Adrenal gland (tissue), 12 donors: ENCODE measurements around the gene MCTP1. TPM values are rescaled to one million over a fixed set of nuclear protein-coding genes. Genes with fewer than 3 reads are reported as not detected.

Experiments used
- DNase-seq, 7 donors: peaks; one replicate each; pipeline ENCODE4 v3.0.0-alpha.2; 2019 to 2020
- H3K27ac ChIP-seq, 5 donors: fragments of 200-600 bp; sonication (generic) in 4 of 5; 1 replicate in 3 of 5; 2 replicates in 2 of 5; pipeline versions ENCODE4 v1.5.1 to v1.8.0; 2016 to 2020; ENCODE audit warnings: mild to moderate bottlenecking in 1 of 5
- H3K27me3 ChIP-seq: fragments of 200-600 bp; 2 replicates; pipeline ENCODE4 v1.8.0; 2021
- H3K36me3 ChIP-seq, 2 donors: fragments of 200-600 bp; replicated peaks in 1 of 2; 1 replicate in 1 of 2; 2 replicates in 1 of 2; pipeline versions ENCODE4 v1.5.1 to v1.8.0; 2018 to 2022
- H3K4me1 ChIP-seq, 2 donors: fragments of 200-600 bp; replicated peaks in 1 of 2; 1 replicate in 1 of 2; 2 replicates in 1 of 2; pipeline versions ENCODE4 v1.5.1 to v1.8.0; 2018 to 2021
- H3K4me3 ChIP-seq, 4 donors: fragments of 200-600 bp; sonication (generic) in 3 of 4; one replicate each; pipeline ENCODE4 v1.5.1; 2016 to 2018
- H3K9me3 ChIP-seq, 3 donors: fragments of 200-600 bp; sonication (generic) in 1 of 3; replicated peaks in 1 of 3; 1 replicate in 2 of 3; 2 replicates in 1 of 3; pipeline versions ENCODE4 v1.5.1 to v1.8.0; 2016 to 2021
- CTCF ChIP-seq, 6 experiments: fragments of 450-650 bp in 4 of 6; fragments of 200-600 bp in 2 of 6; sonication (generic) in 1 of 6; IDR thresholded peaks; 1 replicate in 5 of 6; 2 replicates in 1 of 6; pipeline versions ENCODE4 v1.5.1 to v1.8.0; 2016 to 2021; ENCODE audit warnings: antibody characterized with exemption in 6 of 6, mild to moderate bottlenecking in 2 of 6, moderate library complexity in 1 of 6
- POLR2A ChIP-seq, 2 donors: fragments of 450-650 bp; IDR thresholded peaks; one replicate each; pipeline ENCODE4 v1.6.1; 2017; ENCODE audit warnings: antibody characterized with exemption in 2 of 2, mild to moderate bottlenecking in 2 of 2, moderate library complexity in 1 of 2
- WGBS, 4 donors: extraction: QIAGEN DNeasy Blood & Tissue Kit in 2 of 4; methylation state at CpG; one replicate each; pipeline versions ENCODE4 v1.1.5 to v1.1.7; 2013 to 2017; 5-methylcytosine and 5-hydroxymethylcytosine counted together
- intact Hi-C, 2 donors: fragments of 100-400 bp; cut with DNase I; formaldehyde crosslinking; loops; one replicate each; pipeline versions ENCODE4 v1.14.1 to v1.15.0; 2022 to 2023
- polyA plus RNA-seq, 3 donors: library from polyadenylated mRNA; stranded (reverse); fragments of 200-250 nt in 2 of 3; fragments of 350-450 nt in 1 of 3; fragmentation: Illumina TruSeq in 1 of 3; extraction: RNeasy Lipid Tissue Mini Kit (QIAGEN cat#74804) in 1 of 3; gene quantifications; one replicate each; pipeline ENCODE4 v1.2.3, GENCODE V29; 2013 to 2014
- total RNA-seq, 9 donors: library from RNA; depleted of rRNA in 4 of 9; stranded (reverse); fragments of >200 nt in 4 of 9; fragments of 120-200 nt in 1 of 9; fragmentation: NEBNext Ultra II Directional in 1 of 9; extraction: Animal tissue kit (Norgen Biotek cat#: 25700) in 1 of 9; gene quantifications; one replicate each; pipeline versions ENCODE4 v1.1.0 to v1.2.4, GENCODE V29; 2013 to 2023
- donor health status: healthy with polysubstance abuse.
- donor health status: Bipolar disorder and iron deficiency.
- donor health status: DM: yes; HTN: yes; CAD: no.
- donor health status: DM: no; HTN: no; CAD: no.
- donor health status: DM: no; HTN: no; CAD: no.
- donor health status: DM: yes; HTN: yes; CAD: no.

MCTP1 gene
- total and polyA plus RNA-seq, 12 donors, result 1.2 to 20.1 (median 5.1) TPM

DNA sequence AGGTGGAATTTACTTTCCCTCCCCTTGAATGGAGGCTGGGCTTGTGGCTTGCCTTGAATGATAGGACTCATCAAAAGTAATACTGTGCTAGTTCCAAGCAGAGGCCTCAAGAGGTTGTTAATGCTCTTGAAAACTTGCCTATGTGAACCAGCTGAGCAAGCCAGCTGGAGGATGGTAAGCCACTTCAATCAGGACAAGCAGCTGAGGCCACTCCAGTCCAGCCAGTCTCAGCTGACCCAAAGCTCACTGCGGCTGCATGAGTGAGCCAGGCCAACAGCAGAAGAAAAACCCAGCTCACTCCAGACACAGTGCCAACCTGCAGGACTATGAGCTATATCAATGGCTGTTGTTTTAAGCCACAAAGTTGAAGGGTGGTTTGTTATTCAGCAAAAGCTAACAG is 182.8 kb downstream of the MCTP1 start:
- Histone ChIP-seq H3K27me3 (no peaks in the 10 kb centered on the region), H3K4me1 (no peaks in the 10 kb centered on the region), H3K27ac (no peak overlapping the region), H3K9me3 (no peaks in the 10 kb centered on the region), H3K36me3 (no peaks in the 10 kb centered on the region), H3K4me3 (no peak overlapping the region)
- intact Hi-C loops, result no loop called here
- 67 to 89% (median 82%) methylated on average over 1 of the region's 1 CpG for WGBS, 4 donors
- no peak for DNase-seq
- TF ChIP-seq POLR2A (IDR thresholded peaks at IDR 0.05), result no peak
- no peak for TF ChIP-seq CTCF (IDR thresholded peaks at IDR 0.05)

GRCh38 chr5:95100551-95100950 is 184.3 kb downstream of the MCTP1 start:
- intact Hi-C loops, result no loop called here
- TF ChIP-seq POLR2A (IDR thresholded peaks at IDR 0.05) (no peak), CTCF (IDR thresholded peaks at IDR 0.05) (no peak)
- Histone ChIP-seq H3K9me3 (no peaks in the 10 kb centered on the region), H3K4me3 (no peak overlapping the region), H3K4me1 (no peaks in the 10 kb centered on the region), H3K27ac (no peak overlapping the region), H3K27me3 (no peaks in the 10 kb centered on the region), H3K36me3 (no peaks in the 10 kb centered on the region)
- DNase-seq, result no peak
- 78 to 97% (median 82%) methylated on average over 1 of the region's 1 CpG for WGBS, 4 donors

DNA sequence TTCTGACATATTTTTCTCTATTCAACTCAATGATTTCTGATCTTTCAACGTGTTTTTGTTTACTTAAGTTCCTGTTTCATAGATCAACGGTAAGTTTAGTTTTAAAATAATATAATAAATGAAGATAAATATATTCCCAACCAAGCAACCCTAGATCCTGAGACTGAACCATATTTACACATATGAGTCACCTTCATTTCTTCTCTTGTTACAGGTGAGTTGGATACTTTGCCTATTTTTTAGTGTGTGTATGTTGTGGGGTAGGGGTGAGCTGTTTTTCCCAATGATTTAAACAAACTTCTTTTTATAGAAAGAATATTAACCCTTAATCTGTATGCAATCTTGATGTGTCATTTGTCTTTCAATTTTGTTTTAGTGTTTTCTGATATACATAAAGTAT is 186.9 kb downstream of the MCTP1 start:
- intact Hi-C loops, result no loop called here
- no peak for DNase-seq
- H3K4me1 ChIP-seq, result no peaks in the 10 kb centered on the region
- no peaks in the 10 kb centered on the region for H3K36me3 ChIP-seq
- H3K4me3 ChIP-seq, result no peak overlapping the region
- no peak for TF ChIP-seq POLR2A (IDR thresholded peaks at IDR 0.05)
- TF ChIP-seq CTCF (IDR thresholded peaks at IDR 0.05), result no peak
- no peak overlapping the region for H3K27ac ChIP-seq
- no peaks in the 10 kb centered on the region for H3K9me3 ChIP-seq
- H3K27me3 ChIP-seq, result no peaks in the 10 kb centered on the region
- 45 to 77% (median 66%) methylated on average over 2 of the region's 2 CpGs for WGBS, 4 donors

GRCh38 chr5:95093211-95093610 is 191.7 kb downstream of the MCTP1 start:
- WGBS, 4 donors, result 43 to 70% (median 57%) methylated on average over 1 of the region's 1 CpG
- DNase-seq, result no peak

More at GRCh38 chr5:95093211-95093610, 191.7 kb downstream of the MCTP1 start:
- H3K36me3 ChIP-seq, result no peaks in the 10 kb centered on the region
- H3K4me3 ChIP-seq, result no peak overlapping the region
- no peak overlapping the region for H3K27ac ChIP-seq
- H3K4me1 ChIP-seq, result no peaks in the 10 kb centered on the region
- intact Hi-C loops, result no loop called here
- no peaks in the 10 kb centered on the region for H3K9me3 ChIP-seq
- no peak for TF ChIP-seq POLR2A (IDR thresholded peaks at IDR 0.05)
- no peak for TF ChIP-seq CTCF (IDR thresholded peaks at IDR 0.05)
- no peaks in the 10 kb centered on the region for H3K27me3 ChIP-seq
